MCF 10A (cell line): ENCODE measurements around the gene HS1BP3. TPM values are rescaled to one million over a fixed set of nuclear protein-coding genes. Genes with fewer than 3 reads are reported as not detected.
A peak's percentile ranks its signal among the peaks of the same experiment; 100 is the strongest.

Source experiments
- BruUV-seq: library from RNA; stranded (reverse); fragments of 400-500 nt; replicated peaks from 2 replicates; lab custom pipeline; 2021; lab: Mats Ljungman, UMichigan
- CTCF ChIA-PET: fragments of 300-600 bp; sonication (Branson Sonifier 250); formaldehyde crosslinking; extraction: SDS; loops from one replicate; lab custom pipeline; 2021; ENCODE audit warnings: antibody characterized with exemption, inconsistent platforms; lab: Yijun Ruan, JAX
- POLR2A ChIA-PET: fragments of 300-600, 350-650 bp; sonication (Branson Sonifier 250); formaldehyde crosslinking; extraction: SDS; loops from one replicate; lab custom pipeline; 2020; ENCODE audit warnings: antibody characterized with exemption, inconsistent platforms; lab: Yijun Ruan, JAX
- DNase-seq: peaks from one replicate; pipeline ENCODE4 v3.0.0-alpha.2; 2018; ENCODE audit not compliant: unreplicated experiment
- H3K27ac Mint-ChIP-seq: one replicate; pipeline ENCODE4 v1.8.0; 2022; ENCODE audit warnings: mild to moderate bottlenecking, low read depth, mixed read lengths; ENCODE audit not compliant: unreplicated experiment
- H3K27me3 Mint-ChIP-seq: one replicate; pipeline ENCODE4 v1.8.0; 2022; ENCODE audit warnings: mixed read lengths; ENCODE audit not compliant: insufficient read depth, unreplicated experiment
- H3K36me3 Mint-ChIP-seq: one replicate; pipeline ENCODE4 v1.8.0; 2022; ENCODE audit warnings: mild to moderate bottlenecking, moderate library complexity, mixed read lengths; ENCODE audit not compliant: insufficient read depth, unreplicated experiment
- H3K4me1 Mint-ChIP-seq: one replicate; pipeline ENCODE4 v1.8.0; 2022; ENCODE audit warnings: mixed read lengths; ENCODE audit not compliant: insufficient read depth, unreplicated experiment
- H3K4me3 Mint-ChIP-seq: one replicate; pipeline ENCODE4 v1.8.0; 2022; ENCODE audit warnings: mild to moderate bottlenecking, moderate library complexity, mixed read lengths; ENCODE audit not compliant: unreplicated experiment
- H3K9me3 Mint-ChIP-seq: one replicate; pipeline ENCODE4 v1.8.0; 2022; ENCODE audit warnings: mixed read lengths; ENCODE audit not compliant: unreplicated experiment
- CTCF ChIP-seq: fragments of 200-600 bp; IDR thresholded peaks from one replicate; pipeline ENCODE4 v1.8.0; 2022; ENCODE audit warnings: antibody characterized with exemption, mild to moderate bottlenecking; ENCODE audit not compliant: unreplicated experiment
- intact Hi-C: fragments of 100-400 bp; cut with micrococcal nuclease; formaldehyde crosslinking; loops from 2 replicates; pipeline ENCODE4 v1.14.1; 2022
- total RNA-seq: library from RNA; stranded (reverse); gene quantifications from 2 replicates; pipeline ENCODE4 v1.2.3, GENCODE V29; 2022

The HS1BP3 gene
- total RNA-seq, 1 experiment from 2014 or later = 10.0 TPM

- DNase-seq = no peak
- Mint-ChIP-seq H3K27ac (no peak overlapping the region), H3K27me3 (peaks cover 45% of the 10 kb centered on the region), H3K4me3 (no peak overlapping the region), H3K9me3 (no peaks in the 10 kb centered on the region), H3K36me3 (peaks cover 6% of the 10 kb centered on the region), H3K4me1 (peaks cover 7% of the 10 kb centered on the region)
- BruUV-seq = no TSS peak
- ChIA-PET POLR2A (no interaction called here), CTCF (interaction anchor here (0.7 to 8.0 kb wide), 9 partner anchors 12 to 1706 kb away, joined by 3 to 127 read pairs (median 10); no protein-coding TSS in a partner anchor)
- intact Hi-C loops = no loop called here
- TF ChIP-seq CTCF = no peak
These were observed 12.5 kb upstream of the HS1BP3 start for GRCh38 chr2:20663196-20664070.

- Mint-ChIP-seq H3K27ac (no peak overlapping the region), H3K4me1 (peaks cover 7% of the 10 kb centered on the region), H3K4me3 (no peak overlapping the region), H3K36me3 (peaks cover 6% of the 10 kb centered on the region), H3K9me3 (no peaks in the 10 kb centered on the region), H3K27me3 (peaks cover 45% of the 10 kb centered on the region)
- BruUV-seq = no TSS peak
- TF ChIP-seq CTCF = no peak
- intact Hi-C loops = no loop called here
- no peak for DNase-seq
- POLR2A ChIA-PET = interaction anchor here (1.9 kb wide), 1 partner anchor 11 kb away, joined by 6 read pairs; the partner anchor contains the start of gene HS1BP3
- CTCF ChIA-PET = interaction anchor here (0.6 to 8.0 kb wide), 47 partner anchors 11 to 776 kb away, joined by 3 to 132 read pairs (median 7); partner anchors contain the start of gene HS1BP3
These were observed 11.5 kb upstream of the HS1BP3 start for GRCh38 chr2:20662308-20662937.

GRCh38 chr2:20661421-20662307, 10.8 kb upstream of the HS1BP3 start:
- Mint-ChIP-seq H3K4me3 (no peak overlapping the region), H3K27me3 (peaks cover 45% of the 10 kb centered on the region), H3K9me3 (no peaks in the 10 kb centered on the region), H3K4me1 (peaks cover 7% of the 10 kb centered on the region), H3K36me3 (peaks cover 6% of the 10 kb centered on the region), H3K27ac (no peak overlapping the region)
- ChIA-PET CTCF (interaction anchor here (0.5 to 8.0 kb wide), 99 partner anchors 10 to 1281 kb away, joined by 3 to 132 read pairs (median 4); partner anchors contain the start of gene HS1BP3), POLR2A (interaction anchor here (0.7 to 1.9 kb wide), 5 partner anchors 10 to 303 kb away, joined by 3 to 6 read pairs (median 4); partner anchors contain the start of gene HS1BP3)
- DNase-seq = peak; percentile 82
- intact Hi-C loops = loop anchor here (1.0 to 2.0 kb wide), 5 partner anchors 119 to 503 kb away; no protein-coding TSS in a partner anchor
- peak; percentile 96 for TF ChIP-seq CTCF
- no TSS peak for BruUV-seq
